Measurements from ENCODE around the gene RTN4IP1. TPM values are rescaled to one million over a fixed set of nuclear protein-coding genes. Genes with fewer than 3 reads are reported as not detected.
A peak's percentile ranks its signal among the peaks of the same experiment; 100 is the strongest.

RTN4IP1 gene, protein sequence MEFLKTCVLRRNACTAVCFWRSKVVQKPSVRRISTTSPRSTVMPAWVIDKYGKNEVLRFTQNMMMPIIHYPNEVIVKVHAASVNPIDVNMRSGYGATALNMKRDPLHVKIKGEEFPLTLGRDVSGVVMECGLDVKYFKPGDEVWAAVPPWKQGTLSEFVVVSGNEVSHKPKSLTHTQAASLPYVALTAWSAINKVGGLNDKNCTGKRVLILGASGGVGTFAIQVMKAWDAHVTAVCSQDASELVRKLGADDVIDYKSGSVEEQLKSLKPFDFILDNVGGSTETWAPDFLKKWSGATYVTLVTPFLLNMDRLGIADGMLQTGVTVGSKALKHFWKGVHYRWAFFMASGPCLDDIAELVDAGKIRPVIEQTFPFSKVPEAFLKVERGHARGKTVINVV
- total RNA-seq (2016; rRNA removed; fragmentation: Illumina TruSeq; extraction: Trizol) (17.2 and 25.2 TPM in 2 replicates), polyA plus RNA-seq (2011; rRNA removed) (4.7 and 5.5 TPM in 2 replicates), polyA minus RNA-seq (2011; rRNA and poly(A)+ RNA removed; ENCODE audit: low replicate concordance) (4.5 and 10.4 TPM in 2 replicates), Bru-seq, nascent RNA (percentile 58 among the genes with signal in this experiment), BruChase-seq, experiment 1, labeled RNA remaining after a 6-hour chase (percentile 49 among the genes with signal in this experiment), BruChase-seq, experiment 2, labeled RNA remaining after a 2-hour chase (percentile 51 among the genes with signal in this experiment)
- total RNA-seq (2016; cell fraction: cytosol; rRNA removed; fragmentation: Illumina TruSeq; extraction: Trizol; ENCODE audit: low read depth): 6.0 and 8.2 TPM in 2 replicates
- 18.1 and 25.5 TPM in 2 replicates for total RNA-seq (2016; cell fraction: insoluble cytoplasmic fraction; rRNA removed; fragmentation: Illumina TruSeq; extraction: Trizol)
- total RNA-seq (2016; cell fraction: membrane; rRNA removed; fragmentation: Illumina TruSeq; extraction: Trizol): 10.8 and 11.0 TPM in 2 replicates
- 11.3 and 12.1 TPM in 2 replicates for total RNA-seq (2016; cell fraction: nucleus; rRNA removed; fragmentation: Illumina TruSeq; extraction: Trizol)
- 4.0 and 5.2 TPM in 2 replicates for polyA plus RNA-seq (2011; cell fraction: cytosol; rRNA removed)
- 1.7 and 2.3 TPM in 2 replicates for polyA plus RNA-seq (2011; cell fraction: nucleus; rRNA removed)
- 7.0 and 7.1 TPM in 2 replicates for polyA plus RNA-seq (2012)
- polyA plus RNA-seq (2016; cell fraction: cytosol; fragmentation: Illumina TruSeq; extraction: Trizol; ENCODE audit: low read depth): 2.7 and 3.5 TPM in 2 replicates
- polyA plus RNA-seq (2016; cell fraction: insoluble cytoplasmic fraction; fragmentation: Illumina TruSeq; extraction: Trizol; ENCODE audit: low read depth): 19.5 and 22.1 TPM in 2 replicates
- polyA plus RNA-seq (2016; cell fraction: membrane; fragmentation: Illumina TruSeq; extraction: Trizol; ENCODE audit: low read depth): 5.7 and 6.9 TPM in 2 replicates
- 6.8 and 8.1 TPM in 2 replicates for polyA plus RNA-seq (2016; cell fraction: nucleus; fragmentation: Illumina TruSeq; extraction: Trizol; ENCODE audit: insufficient read depth, low read depth)
- polyA minus RNA-seq (2011; cell fraction: cytosol; rRNA and poly(A)+ RNA removed): 2.9 and 3.2 TPM in 2 replicates
- polyA minus RNA-seq (2011; cell fraction: nucleus; rRNA and poly(A)+ RNA removed): 10.2 and 10.3 TPM in 2 replicates
- long read RNA-seq, experiment 1, transcript RTN4IP1-201 (9 exons, 1,682 nt): major isoform, 15 of 19 reads
- long read RNA-seq, experiment 1, partial matches to known transcripts: 3 of 19 reads
- long read RNA-seq, experiment 1, other reads (novel, unspliced or antisense): 1 of 19 reads
- long read RNA-seq, experiment 2, transcript RTN4IP1-201 (9 exons, 1,682 nt): major isoform, 17 of 18 reads
- long read RNA-seq, experiment 2, partial matches to known transcripts: 1 of 18 reads
- long read RNA-seq, experiment 2, other reads (novel, unspliced or antisense): 0 of 18 reads

DNA sequence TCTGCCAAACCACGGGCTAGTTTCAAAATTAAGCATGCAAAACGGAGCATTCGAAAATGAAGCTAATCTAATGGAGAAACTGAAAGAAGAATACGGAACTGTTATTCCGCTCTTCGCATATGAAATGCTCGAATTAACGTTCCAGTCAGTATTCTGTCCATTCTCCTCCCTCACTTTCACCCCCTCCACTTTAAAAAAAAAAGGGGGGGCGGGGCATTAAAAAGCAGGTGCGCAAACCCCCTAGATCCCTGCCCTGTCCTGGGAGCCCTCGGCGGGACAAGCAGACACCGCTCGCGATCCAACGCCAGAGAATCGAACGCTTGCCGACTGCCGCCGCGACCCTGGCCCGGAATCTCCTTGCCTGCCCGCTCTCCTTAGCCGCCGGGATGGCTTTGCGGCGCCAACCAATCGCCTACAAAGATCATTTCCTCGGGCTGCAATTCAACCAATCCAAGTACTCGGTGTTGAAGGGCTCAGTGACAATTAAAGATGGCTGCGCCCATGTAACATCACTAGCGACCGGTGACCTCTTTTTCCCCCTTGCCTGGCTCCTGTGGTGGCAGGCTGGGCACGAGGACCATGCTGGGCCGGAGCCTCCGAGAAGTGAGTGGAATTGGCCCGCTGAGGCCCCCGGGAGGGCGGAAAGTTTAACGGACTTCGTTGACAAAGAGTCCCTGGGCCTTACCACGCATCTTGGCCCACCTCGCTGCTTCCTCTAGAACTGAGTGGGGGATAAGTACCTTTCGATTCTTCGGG lies at the start of gene RTN4IP1, which contains the start of gene QRSL1:
Gene RTN4IP1 (minus strand): TSS at position 396 of the 756 bp plus-strand sequence. CDS start 477 bp downstream, outside the sequence.
Gene QRSL1 (plus strand): TSS at position 476 of the 756 bp plus-strand sequence. CDS start 104 bp downstream, at position 580.
- Histone ChIP-seq H3K4me2 (ENCODE audit: low read depth, low read length) (peak within 1 kb of the TSS; percentile 96), H3K9ac (ENCODE audit: insufficient read depth, low read depth, low read length) (peak within 1 kb of the TSS; percentile 93), H3K79me2 (ENCODE audit: insufficient read depth, low read length) (peaks cover 48% of the 10 kb centered on the region), H3K36me3 (replicated peaks in 1 of 2; ENCODE audit: control insufficient read depth in 1 of 2, insufficient read depth in 2 of 2, low read length in 2 of 2) (no peaks in the 10 kb centered on the region), H3K27me3 (ENCODE audit: control insufficient read depth in 1 of 2, insufficient read depth in 2 of 2, low read length in 2 of 2) (peaks cover 0 to 2% of the 10 kb centered on the region in 2 experiments; a peak in 1 of 5 replicates), H4K20me1 (ENCODE audit: insufficient read depth, low read length) (no peaks in the 10 kb centered on the region), H2AFZ (ENCODE audit: low read length) (peak within 1 kb of the TSS; percentile 77), H3K4me1 (ENCODE audit: insufficient read depth, low read length) (peaks cover 43% of the 10 kb centered on the region), H3K9me3 (ENCODE audit: low read length) (no peaks in the 10 kb centered on the region), H3K27ac (ENCODE audit: extremely low read length, insufficient read depth, low read length) (peak within 1 kb of the TSS; percentile 90), H3K4me3 (replicated peaks in 1 of 3; ENCODE audit: insufficient read depth in 1 of 3, low read depth in 2 of 3, low read length in 3 of 3) (peak within 1 kb of the TSS; percentile 93 to 99 (median 95))
- no TSS peak for BruUV-seq (replicated peaks)
- under 1% methylated on average over 16 of the region's 46 CpGs for WGBS (ENCODE audit: low lambda C conversion rate)
- ATAC-seq (peak; percentile 98), FAIRE-seq (peak; percentile 87), DNase-seq (ENCODE audit: low spot score) (peak; percentile 91)
- CTCF ChIA-PET (ENCODE audit: low intra/inter-chr PET ratio, low total read pairs): no interaction called here
- intact Hi-C loops (cut with micrococcal nuclease; ENCODE audit: unreplicated experiment) (loop anchor here (5.0 to 10.0 kb wide), 2 partner anchors 286 to 348 kb away; no protein-coding TSS in a partner anchor), in situ Hi-C loops (cut with HindIII; ENCODE audit: extremely low pct_ligation_motif_present, low pct_unique_long_range_greater_than_20kb) (no loop called here)
- POLR2A ChIA-PET: interaction anchor here (0.7 to 1.0 kb wide), 2 partner anchors 9 to 16 kb away, joined by 3 to 4 read pairs; no protein-coding TSS in a partner anchor
- no peak for TF ChIP-seq SYNCRIP (IDR thresholded peaks at IDR 0.05; ENCODE audit: insufficient read depth, low read depth, low read length)
- TF ChIP-seq ZNF766 (CRISPR knock-in tag; IDR thresholded peaks at IDR 0.05; ENCODE audit: borderline replicate concordance): peak; percentile 61; the same call in 1 of the 2 replicates
- TF ChIP-seq HIVEP1 (CRISPR knock-in tag; IDR thresholded peaks at IDR 0.05): peak; percentile 67; the same call in 1 of the 2 replicates
- TF ChIP-seq, protein P1, sequence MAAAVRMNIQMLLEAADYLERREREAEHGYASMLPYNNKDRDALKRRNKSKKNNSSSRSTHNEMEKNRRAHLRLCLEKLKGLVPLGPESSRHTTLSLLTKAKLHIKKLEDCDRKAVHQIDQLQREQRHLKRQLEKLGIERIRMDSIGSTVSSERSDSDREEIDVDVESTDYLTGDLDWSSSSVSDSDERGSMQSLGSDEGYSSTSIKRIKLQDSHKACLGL (CRISPR knock-in tag; IDR thresholded peaks at IDR 0.05): peak; percentile 80; the same call in 1 of the 2 replicates
- TF ChIP-seq HES4 (CRISPR knock-in tag; IDR thresholded peaks at IDR 0.05; ENCODE audit: borderline replicate concordance): 0 out of 2 replicates have a peak, but pooled peaks have one; percentile 36
- no peak for TF ChIP-seq ZFP36 (IDR thresholded peaks at IDR 0.05; ENCODE audit: borderline replicate concordance, low read depth, low read length, partially characterized antibody)
- TF ChIP-seq NFKB2 (CRISPR knock-in tag; IDR thresholded peaks at IDR 0.05; ENCODE audit: borderline replicate concordance): peak; percentile 75; the same call in 1 of the 2 replicates
- 0 out of 2 replicates have a peak, but pooled peaks have one; percentile 25 for TF ChIP-seq JUND (CRISPR knock-in tag; IDR thresholded peaks at IDR 0.05)
- TF ChIP-seq HDAC6 (IDR thresholded peaks at IDR 0.05; ENCODE audit: low read depth, low read length): no peak
- TF ChIP-seq, protein P2, sequence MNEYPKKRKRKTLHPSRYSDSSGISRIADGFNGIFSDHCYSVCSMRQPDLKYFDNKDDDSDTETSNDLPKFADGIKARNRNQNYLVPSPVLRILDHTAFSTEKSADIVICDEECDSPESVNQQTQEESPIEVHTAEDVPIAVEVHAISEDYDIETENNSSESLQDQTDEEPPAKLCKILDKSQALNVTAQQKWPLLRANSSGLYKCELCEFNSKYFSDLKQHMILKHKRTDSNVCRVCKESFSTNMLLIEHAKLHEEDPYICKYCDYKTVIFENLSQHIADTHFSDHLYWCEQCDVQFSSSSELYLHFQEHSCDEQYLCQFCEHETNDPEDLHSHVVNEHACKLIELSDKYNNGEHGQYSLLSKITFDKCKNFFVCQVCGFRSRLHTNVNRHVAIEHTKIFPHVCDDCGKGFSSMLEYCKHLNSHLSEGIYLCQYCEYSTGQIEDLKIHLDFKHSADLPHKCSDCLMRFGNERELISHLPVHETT (CRISPR knock-in tag; conservative IDR thresholded peaks at IDR 0.05): no peak
- no peak for TF ChIP-seq ZNF629 (CRISPR knock-in tag; conservative IDR thresholded peaks at IDR 0.05)
- peak; percentile 67 for TF ChIP-seq HOXA3 (CRISPR knock-in tag; IDR thresholded peaks at IDR 0.05)

All from HepG2 (cell line).